ENCODE results near the gene ILF3.

The ILF3 gene

DNA sequence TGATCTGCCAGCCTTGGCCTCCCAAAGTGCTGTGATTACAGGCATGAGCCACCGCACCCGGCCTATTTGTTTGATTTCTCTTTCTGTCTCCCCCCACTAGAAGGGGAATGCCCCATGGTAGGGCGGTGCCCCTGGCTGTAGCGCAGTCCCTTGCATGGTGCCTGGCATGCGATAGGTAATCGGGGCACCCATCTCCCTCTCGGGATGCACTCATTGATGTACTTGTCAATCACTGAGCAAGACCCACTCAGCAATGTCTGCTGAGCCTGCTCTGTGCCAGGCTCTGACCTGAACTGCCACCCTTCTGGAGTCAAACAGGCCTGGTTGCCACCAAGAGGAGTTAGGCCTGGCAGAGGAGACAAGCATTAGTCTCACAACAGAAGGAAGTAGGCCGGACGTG, 83.6 kb downstream of the ILF3 start:
- DNase-seq = no peak

DNA sequence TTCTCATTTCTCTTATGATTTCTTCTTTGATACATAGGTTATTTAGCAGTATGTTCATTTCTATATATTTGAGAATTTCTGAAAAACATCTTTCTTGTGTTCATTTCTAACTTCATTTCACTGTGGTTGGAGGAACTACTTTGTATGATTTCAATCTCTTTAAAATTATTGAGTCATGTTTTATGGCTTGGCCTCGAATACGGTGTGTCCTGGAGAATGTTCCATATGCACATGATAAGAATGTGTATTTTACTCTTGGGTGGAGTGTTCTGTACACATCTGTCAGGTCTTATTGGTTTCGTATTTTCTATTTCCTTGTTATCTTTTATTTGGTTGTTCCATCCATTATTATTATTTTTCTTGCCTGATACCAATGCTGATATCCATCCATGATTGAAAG, 86.7 kb downstream of the ILF3 start:
- no peak for DNase-seq

All from suppressor macrophage treated with lipopolysaccharide for 4 hours (primary cell).